Smooth muscle cell (in vitro differentiated cells): ENCODE results near the gene OR2W3. TPM values are rescaled to one million over a fixed set of nuclear protein-coding genes. Genes with fewer than 3 reads are reported as not detected.

Experiments used
- DNase-seq: peaks from one replicate; lab custom pipeline; 2025; ENCODE audit not compliant: unreplicated experiment; lab: John Stamatoyannopoulos, UW
- H2AFZ ChIP-seq: fragments of 200-600 bp; sonication (generic); 2 replicates; pipeline ENCODE4 v1.6.0; 2016; ENCODE audit warnings: antibody characterized with exemption, low read depth, mild to moderate bottlenecking
- H3F3A ChIP-seq: fragments of 200-600 bp; sonication (generic); 2 replicates; pipeline ENCODE4 v1.6.0; 2017; ENCODE audit warnings: antibody characterized with exemption, low read depth
- H3K27ac ChIP-seq: fragments of 200-600 bp; sonication (generic); 2 replicates; pipeline ENCODE4 v1.5.1; 2016; ENCODE audit warnings: low read depth, mild to moderate bottlenecking
- H3K27me3 ChIP-seq: fragments of 200-600 bp; sonication (generic); 2 replicates; pipeline ENCODE4 v1.6.1; 2016; ENCODE audit warnings: low read depth, mild to moderate bottlenecking
- H3K36me3 ChIP-seq: fragments of 200-600 bp; sonication (generic); 2 replicates; pipeline ENCODE4 v1.5.1; 2016; ENCODE audit warnings: low read depth
- H3K4me1 ChIP-seq: fragments of 200-600 bp; sonication (generic); 2 replicates; pipeline ENCODE4 v1.5.1; 2016; ENCODE audit warnings: low read depth
- H3K4me2 ChIP-seq: fragments of 200-600 bp; sonication (generic); 2 replicates; pipeline ENCODE4 v1.6.0; 2016; ENCODE audit warnings: mild to moderate bottlenecking
- H3K4me3 ChIP-seq: fragments of 200-600 bp; sonication (generic); 2 replicates; pipeline ENCODE4 v1.5.1; 2016; ENCODE audit warnings: mild to moderate bottlenecking
- H3K79me2 ChIP-seq: fragments of 200-600 bp; sonication (generic); 2 replicates; pipeline ENCODE4 v1.6.0; 2016; ENCODE audit warnings: low read depth, mild to moderate bottlenecking
- H3K9ac ChIP-seq: fragments of 200-600 bp; sonication (generic); 2 replicates; pipeline ENCODE4 v1.6.0; 2016; ENCODE audit warnings: low read depth
- H3K9me3 ChIP-seq: fragments of 200-600 bp; sonication (generic); replicated peaks from 2 replicates; pipeline ENCODE4 v1.5.1; 2016; ENCODE audit warnings: low read depth
- H4K20me1 ChIP-seq: fragments of 200-600 bp; sonication (generic); 2 replicates; pipeline ENCODE4 v1.6.0; 2016; ENCODE audit warnings: low read depth
- CTCF ChIP-seq: fragments of 200-600 bp; sonication (generic); IDR thresholded peaks from 2 replicates; pipeline ENCODE4 v1.5.1; 2017; ENCODE audit warnings: borderline replicate concordance, mild to moderate bottlenecking, antibody characterized with exemption; ENCODE audit not compliant: insufficient read depth, poor library complexity, severe bottlenecking
- WGBS: methylation state at CpG from one replicate; pipeline ENCODE4 v1.1.7; 2016; ENCODE audit warnings: low lambda C conversion rate; 5-methylcytosine and 5-hydroxymethylcytosine counted together
- polyA plus RNA-seq: library from polyadenylated mRNA; unstranded; fragments of >200 nt; fragmentation: Nextera tagmentation; extraction: Ambion mirVana; gene quantifications from 2 replicates; pipeline ENCODE4 v1.2.1, GENCODE V29; 2016
- total RNA-seq: library from RNA; depleted of rRNA; stranded (reverse); fragments of >200 nt; gene quantifications from 2 replicates; pipeline ENCODE4 v1.2.3, GENCODE V29; 2014

The OR2W3 gene
- total and polyA plus RNA-seq, 2 experiments from 2014 or later = not detected

- no peaks in the 10 kb centered on the region for H4K20me1 ChIP-seq
- H3K27ac ChIP-seq = no peak overlapping the region
- no peak overlapping the region for H3K9ac ChIP-seq
- no peaks in the 10 kb centered on the region for H3F3A ChIP-seq
- H3K79me2 ChIP-seq = no peaks in the 10 kb centered on the region
- no peak overlapping the region for H3K4me2 ChIP-seq
- no peaks in the 10 kb centered on the region for H3K36me3 ChIP-seq
- WGBS = 83% methylated on average over 15 of the region's 15 CpGs
- no peaks in the 10 kb centered on the region for H3K27me3 ChIP-seq
- no peak for DNase-seq
- H3K4me3 ChIP-seq = no peak overlapping the region
- H3K4me1 ChIP-seq = no peaks in the 10 kb centered on the region
- no peak for TF ChIP-seq CTCF
- no peak overlapping the region for H2AFZ ChIP-seq
- H3K9me3 ChIP-seq = peaks cover 3% of the 10 kb centered on the region
These were observed 37.3 kb upstream of the OR2W3 start for GRCh38 chr1:247857985-247858619.

DNA sequence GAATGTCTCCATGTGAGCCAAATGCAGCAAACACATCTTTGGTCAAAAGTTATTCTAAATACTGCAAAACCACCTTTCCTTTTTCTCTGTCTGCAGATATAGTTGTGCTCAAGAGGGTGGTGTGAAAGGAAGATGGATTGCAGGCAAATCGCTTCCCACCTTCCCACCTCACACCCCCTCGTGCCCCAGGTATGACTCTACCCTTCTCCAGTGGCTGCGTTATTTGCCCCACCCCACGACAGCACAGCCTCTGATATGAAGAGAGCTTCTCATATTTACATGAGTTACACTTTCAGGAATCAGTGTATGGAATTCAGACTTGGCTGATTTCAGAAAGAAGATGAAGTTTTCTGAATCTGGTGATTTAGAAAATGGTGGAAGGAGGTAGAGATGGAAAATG lies 32.6 kb upstream of the OR2W3 start:
- no peak for TF ChIP-seq CTCF
- Histone ChIP-seq H3K4me1 (no peaks in the 10 kb centered on the region), H3K9me3 (peaks cover 3% of the 10 kb centered on the region), H3K79me2 (no peaks in the 10 kb centered on the region), H3K27ac (no peak overlapping the region), H3K9ac (no peak overlapping the region), H3K27me3 (no peaks in the 10 kb centered on the region), H3K4me2 (no peak overlapping the region), H2AFZ (no peak overlapping the region), H3K36me3 (no peaks in the 10 kb centered on the region), H4K20me1 (no peaks in the 10 kb centered on the region), H3K4me3 (no peak overlapping the region), H3F3A (no peaks in the 10 kb centered on the region)
- DNase-seq = no peak
- WGBS = 66% methylated on average over 4 of the region's 4 CpGs

- 76% methylated on average over 17 of the region's 17 CpGs for WGBS
- Histone ChIP-seq H3K4me2 (no peak overlapping the region), H3K4me1 (no peaks in the 10 kb centered on the region), H2AFZ (no peak overlapping the region), H3K9me3 (peaks cover 3% of the 10 kb centered on the region), H3K36me3 (no peaks in the 10 kb centered on the region), H3K79me2 (no peaks in the 10 kb centered on the region), H4K20me1 (no peaks in the 10 kb centered on the region), H3K4me3 (no peak overlapping the region), H3K27ac (no peak overlapping the region), H3K9ac (no peak overlapping the region), H3K27me3 (no peaks in the 10 kb centered on the region), H3F3A (no peaks in the 10 kb centered on the region)
- TF ChIP-seq CTCF = no peak
- no peak for DNase-seq
These were observed 30.7 kb upstream of the OR2W3 start for GRCh38 chr1:247864644-247865043.

DNA sequence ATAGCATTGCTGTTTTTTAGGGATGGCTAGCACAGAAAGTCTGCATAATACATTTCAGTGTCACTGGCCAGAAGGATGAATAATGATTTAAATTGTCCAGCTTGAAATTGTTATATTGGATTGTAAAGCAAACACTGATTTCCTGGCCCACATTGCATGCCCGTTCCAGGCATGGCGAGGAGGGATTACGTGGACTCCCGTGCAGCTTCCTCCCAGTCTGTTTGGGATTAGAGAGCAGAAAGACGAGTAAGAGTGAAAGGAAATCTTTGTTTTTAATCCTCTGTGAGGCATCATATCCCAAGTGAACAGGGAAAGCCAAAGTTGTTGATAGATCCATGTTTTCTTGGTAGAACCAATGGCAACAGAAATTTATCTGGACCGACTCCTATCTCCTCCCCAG lies 30.0 kb upstream of the OR2W3 start:
- H3F3A ChIP-seq = no peaks in the 10 kb centered on the region
- peaks cover 3% of the 10 kb centered on the region for H3K9me3 ChIP-seq
- H3K4me2 ChIP-seq = no peak overlapping the region
- H3K27ac ChIP-seq = no peak overlapping the region
- no peak overlapping the region for H3K4me3 ChIP-seq
- DNase-seq = no peak
- H3K4me1 ChIP-seq = no peaks in the 10 kb centered on the region
- no peaks in the 10 kb centered on the region for H3K79me2 ChIP-seq
- H3K9ac ChIP-seq = no peak overlapping the region
- H4K20me1 ChIP-seq = no peaks in the 10 kb centered on the region
- no peak overlapping the region for H2AFZ ChIP-seq
- no peak for TF ChIP-seq CTCF
- no peaks in the 10 kb centered on the region for H3K36me3 ChIP-seq
- H3K27me3 ChIP-seq = no peaks in the 10 kb centered on the region
- WGBS = 79% methylated on average over 6 of the region's 6 CpGs
